HL-60 (cell line): Measurements from ENCODE around the gene KHDRBS1.
"Not testable (repeated sequence)": the region's sequence is repeated elsewhere in the genome, so short reads cannot be mapped to it uniquely, and the experiment has no call there.

Source experiments
- CTCF ChIP-seq: IDR thresholded peaks from one replicate; pipeline ENCODE4 v1.5.1; 2011; ENCODE audit warnings: low read length, control low read depth, inconsistent platforms; ENCODE audit not compliant: insufficient read depth
- POLR2AphosphoS5 ChIP-seq: IDR thresholded peaks from 2 replicates; pipeline ENCODE4 v1.6.1; 2012; ENCODE audit warnings: low read depth
- REST ChIP-seq: IDR thresholded peaks from 2 replicates; pipeline ENCODE4 v1.6.1; 2012; ENCODE audit warnings: low read depth; ENCODE audit not compliant: insufficient replicate concordance
- SPI1 ChIP-seq: IDR thresholded peaks from 2 replicates; pipeline ENCODE4 v1.6.1; 2012; ENCODE audit warnings: low read depth, mild to moderate bottlenecking, borderline replicate concordance

- peak; percentile 28; the same call in 1 of the 2 replicates for TF ChIP-seq POLR2AphosphoS5
- not testable (repeated sequence) for TF ChIP-seq CTCF, REST, SPI1
Observed at GRCh38 chr1:32065613-32066488, 52.2 kb downstream of the KHDRBS1 start.
